Measurements from ENCODE around the gene PIGK.

GRCh38 chr1:77245830-77246229 is 26.6 kb upstream of the PIGK start:
- TF ChIP-seq, protein P1, sequence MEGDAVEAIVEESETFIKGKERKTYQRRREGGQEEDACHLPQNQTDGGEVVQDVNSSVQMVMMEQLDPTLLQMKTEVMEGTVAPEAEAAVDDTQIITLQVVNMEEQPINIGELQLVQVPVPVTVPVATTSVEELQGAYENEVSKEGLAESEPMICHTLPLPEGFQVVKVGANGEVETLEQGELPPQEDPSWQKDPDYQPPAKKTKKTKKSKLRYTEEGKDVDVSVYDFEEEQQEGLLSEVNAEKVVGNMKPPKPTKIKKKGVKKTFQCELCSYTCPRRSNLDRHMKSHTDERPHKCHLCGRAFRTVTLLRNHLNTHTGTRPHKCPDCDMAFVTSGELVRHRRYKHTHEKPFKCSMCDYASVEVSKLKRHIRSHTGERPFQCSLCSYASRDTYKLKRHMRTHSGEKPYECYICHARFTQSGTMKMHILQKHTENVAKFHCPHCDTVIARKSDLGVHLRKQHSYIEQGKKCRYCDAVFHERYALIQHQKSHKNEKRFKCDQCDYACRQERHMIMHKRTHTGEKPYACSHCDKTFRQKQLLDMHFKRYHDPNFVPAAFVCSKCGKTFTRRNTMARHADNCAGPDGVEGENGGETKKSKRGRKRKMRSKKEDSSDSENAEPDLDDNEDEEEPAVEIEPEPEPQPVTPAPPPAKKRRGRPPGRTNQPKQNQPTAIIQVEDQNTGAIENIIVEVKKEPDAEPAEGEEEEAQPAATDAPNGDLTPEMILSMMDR (IDR thresholded peaks at IDR 0.05): no peak
- TF ChIP-seq POLR2A (IDR thresholded peaks at IDR 0.05): no peak
